Endothelial cell of umbilical vein (primary cell): ENCODE results near the gene HIGD1C. TPM values are rescaled to one million over a fixed set of nuclear protein-coding genes. Genes with fewer than 3 reads are reported as not detected.

ENCODE experiments used
- BruUV-seq: library from RNA; stranded (reverse); fragments of 400-500 nt; replicated peaks from 2 replicates; lab custom pipeline; 2021; lab: Mats Ljungman, UMichigan
- CTCF ChIA-PET: fragments of 300-600, 350-600 bp; sonication (Branson Sonifier 250); formaldehyde crosslinking; loops from one replicate; lab custom pipeline; 2021; ENCODE audit warnings: antibody characterized with exemption, inconsistent platforms; lab: Charles Lee
- POLR2A ChIA-PET: fragments of 300-600, 350-600 bp; sonication (Branson Sonifier 250); formaldehyde crosslinking; loops from one replicate; lab custom pipeline; 2021; ENCODE audit warnings: antibody characterized with exemption, inconsistent platforms; lab: Charles Lee
- DNase-seq: peaks from one replicate; pipeline ENCODE4 v3.0.0-alpha.2; 2011; ENCODE audit warnings: low read depth, low spot score
- FAIRE-seq: peaks from 2 replicates; lab custom pipeline; 2011; peaks lifted over from hg19 to GRCh38; lab: Jason Lieb, UNC
- H2AFZ ChIP-seq: 2 replicates; pipeline ENCODE4 v1.6.0; 2012; ENCODE audit warnings: low read depth, low read length, control low read depth, inconsistent platforms
- H3K27ac ChIP-seq: 2 replicates; pipeline ENCODE4 v1.5.1; 2011; ENCODE audit warnings: low read depth, mild to moderate bottlenecking, control low read depth, low read length, moderate library complexity; ENCODE audit not compliant: insufficient read depth
- H3K27me3 ChIP-seq, 2 experiments: 2 replicates each; pipeline versions ENCODE4 v1.6.0 to v1.6.1; 2011; ENCODE audit warnings: low read length in 2 of 2, mixed read lengths in 1 of 2; ENCODE audit not compliant: control insufficient read depth in 2 of 2, insufficient read depth in 2 of 2
- H3K36me3 ChIP-seq, 2 experiments: 2 replicates in 1 of 2; 3 replicates in 1 of 2; pipeline ENCODE4 v1.5.1; 2011; ENCODE audit warnings: low read length in 2 of 2, mild to moderate bottlenecking in 1 of 2, moderate library complexity in 1 of 2; ENCODE audit not compliant: control insufficient read depth in 2 of 2, insufficient read depth in 2 of 2; ENCODE audit errors: extremely low read depth in 1 of 2
- H3K4me1 ChIP-seq: 3 replicates; pipeline ENCODE4 v1.5.1; 2011; ENCODE audit warnings: mild to moderate bottlenecking, low read length; ENCODE audit not compliant: control insufficient read depth, insufficient read depth; ENCODE audit errors: extremely low read depth
- H3K4me2 ChIP-seq: 2 replicates; pipeline ENCODE4 v1.6.1; 2011; ENCODE audit warnings: low read length, control low read depth, mixed read lengths; ENCODE audit not compliant: insufficient read depth
- H3K4me3 ChIP-seq, 3 experiments: fragments of 200-600 bp in 1 of 3; sonication (generic), shearing (Covaris generic) in 1 of 3; replicated peaks in 1 of 3; 2 replicates each; pipeline ENCODE4 v1.5.1; 2011 to 2016; ENCODE audit warnings: control low read depth in 3 of 3, low read length in 3 of 3, mild to moderate bottlenecking in 2 of 3, inconsistent platforms in 1 of 3, low read depth in 1 of 3, moderate library complexity in 1 of 3; ENCODE audit not compliant: insufficient read depth in 1 of 3
- H3K79me2 ChIP-seq: 2 replicates; pipeline ENCODE4 v1.6.0; 2012; ENCODE audit warnings: low read length, inconsistent platforms; ENCODE audit not compliant: control insufficient read depth, insufficient read depth
- H3K9ac ChIP-seq: replicated peaks from 2 replicates; pipeline ENCODE3; 2011; ENCODE audit warnings: low read length, control low read depth; ENCODE audit not compliant: insufficient read depth; ENCODE audit errors: extremely low read depth
- H3K9me1 ChIP-seq: replicated peaks from 3 replicates; pipeline ENCODE4 v1.6.0; 2011; ENCODE audit warnings: mild to moderate bottlenecking, low read length; ENCODE audit not compliant: control insufficient read depth, insufficient read depth; ENCODE audit errors: extremely low read depth
- H3K9me3 ChIP-seq: replicated peaks from 2 replicates; pipeline ENCODE4 v1.5.1; 2012; ENCODE audit warnings: low read length, inconsistent platforms; ENCODE audit not compliant: control insufficient read depth, insufficient read depth
- H4K20me1 ChIP-seq: replicated peaks from 2 replicates; pipeline ENCODE3; 2011; ENCODE audit warnings: mild to moderate bottlenecking, low read length; ENCODE audit not compliant: control insufficient read depth, insufficient read depth; ENCODE audit errors: extremely low read depth
- CTCF ChIP-seq, 2 donors: IDR thresholded peaks; 1 replicate in 1 of 2; 2 replicates in 1 of 2; pipeline ENCODE4 v1.5.1; 2011; ENCODE audit warnings: low read length in 2 of 2, mild to moderate bottlenecking in 2 of 2, moderate library complexity in 2 of 2, control low read depth in 1 of 2, inconsistent platforms in 1 of 2, low read depth in 1 of 2; ENCODE audit not compliant: insufficient read depth in 1 of 2; ENCODE audit errors: extremely low read depth in 1 of 2
- EZH2 ChIP-seq: IDR thresholded peaks from 2 replicates; pipeline ENCODE4 v1.6.1; 2012; ENCODE audit warnings: borderline replicate concordance, low read depth, mild to moderate bottlenecking, moderate library complexity, low read length, inconsistent platforms; ENCODE audit not compliant: severe bottlenecking
- FOS ChIP-seq: IDR thresholded peaks from 2 replicates; pipeline ENCODE4 v1.6.1; 2011; ENCODE audit warnings: mild to moderate bottlenecking, low read length, moderate library complexity, borderline replicate concordance; ENCODE audit not compliant: insufficient read depth
- GATA2 ChIP-seq: IDR thresholded peaks from 2 replicates; pipeline ENCODE4 v1.7.0; 2011; ENCODE audit warnings: low read depth, mild to moderate bottlenecking, moderate library complexity, mixed read lengths, low read length; ENCODE audit not compliant: insufficient read length, insufficient read depth
- JUN ChIP-seq: IDR thresholded peaks from 2 replicates; pipeline ENCODE4 v1.6.1; 2011; ENCODE audit warnings: borderline replicate concordance, low read depth; ENCODE audit not compliant: insufficient read length, insufficient read depth
- MAX ChIP-seq: IDR thresholded peaks from 2 replicates; pipeline ENCODE4 v1.6.1; 2011; ENCODE audit not compliant: insufficient read depth, insufficient read length
- MYC ChIP-seq: IDR thresholded peaks from one replicate; pipeline ENCODE4 v1.6.1; 2011; ENCODE audit warnings: mild to moderate bottlenecking, low read depth, low read length
- POLR2A ChIP-seq: IDR thresholded peaks from 2 replicates; pipeline ENCODE4 v1.6.1; 2012; ENCODE audit warnings: low read depth, mild to moderate bottlenecking, control low read depth, low read length
- POLR2AphosphoS5 ChIP-seq: IDR thresholded peaks from 2 replicates; pipeline ENCODE4 v1.6.1; 2012; ENCODE audit warnings: low read depth, mild to moderate bottlenecking, control low read depth, low read length, moderate library complexity; ENCODE audit not compliant: insufficient read depth
- dilution Hi-C: fragments of 300-500 bp; cut with MboI; formaldehyde crosslinking; loops from one replicate; pipeline ENCODE4 v1.15.0; 2019; ENCODE audit warnings: low sequenced_read_pairs; ENCODE audit not compliant: extremely low pct_ligation_motif_present
- intact Hi-C: fragments of 100-400 bp; cut with micrococcal nuclease; formaldehyde crosslinking; loops from one replicate; pipeline ENCODE4 v1.10.0; 2022
- polyA plus RNA-seq, 4 experiments: library from polyadenylated mRNA; depleted of rRNA in 3 of 4; stranded (reverse) in 3 of 4; unstranded in 1 of 4; fragments of >200 nt; gene quantifications; 2 replicates each; pipeline versions ENCODE4 v1.2.1 to v1.2.3, GENCODE V29; 2011 to 2012; ENCODE audit warnings: missing spikeins in 1 of 4
- total RNA-seq: library from RNA; stranded (reverse); gene quantifications from 2 replicates; pipeline ENCODE4 v1.2.3, GENCODE V29; 2021

The HIGD1C gene
- total and polyA plus RNA-seq, 2 donors (not counting 3 experiments of a cell fraction or from before 2014, with no cell fraction given), result not detected

- Histone ChIP-seq H2AFZ (no peak overlapping the region), H3K79me2 (no peaks in the 10 kb centered on the region), H3K36me3 (no peaks in the 10 kb centered on the region), H3K4me3 (no peak overlapping the region), H4K20me1 (no peaks in the 10 kb centered on the region), H3K4me1 (no peaks in the 10 kb centered on the region), H3K9me3 (no peaks in the 10 kb centered on the region), H3K9me1 (no peaks in the 10 kb centered on the region), H3K4me2 (no peak overlapping the region), H3K9ac (no peak overlapping the region), H3K27ac (no peak overlapping the region), H3K27me3 (no peaks in the 10 kb centered on the region)
- TF ChIP-seq CTCF (IDR thresholded peaks at IDR 0.05; ENCODE audit: extremely low read depth in 1 of 2, insufficient read depth in 1 of 2, low read depth in 1 of 2, low read length in 2 of 2) (no peak), POLR2A (no peak), JUN (no peak), POLR2AphosphoS5 (no peak), MYC (no peak), GATA2 (no peak), MAX (no peak), EZH2 (no peak), FOS (no peak)
- DNase-seq, result no peak
- FAIRE-seq, result no peak
- dilution Hi-C loops, result no loop called here
- ChIA-PET CTCF (interaction anchor here (0.9 to 1.5 kb wide), 4 partner anchors 10 to 72 kb away, joined by 3 to 5 read pairs (median 4); a partner anchor contains a TSS), POLR2A (no interaction called here)
- intact Hi-C loops, result no loop called here
- BruUV-seq, result no TSS peak
These were observed 37.4 kb upstream of the HIGD1C start for GRCh38 chr12:50914872-50915484.
